Adrenal gland (tissue), 5 donors: ENCODE results near the gene RASL10B.

ENCODE experiments used
- POLR2A ChIP-seq, 2 donors: fragments of 450-650 bp; IDR thresholded peaks; one replicate each; pipeline ENCODE4 v1.6.1; 2017; ENCODE audit warnings: antibody characterized with exemption in 2 of 2, mild to moderate bottlenecking in 2 of 2, moderate library complexity in 1 of 2
- TF ChIP-seq, protein P1 (sequence below), 6 experiments: fragments of 450-650 bp in 4 of 6; fragments of 200-600 bp in 2 of 6; sonication (generic) in 1 of 6; IDR thresholded peaks; 1 replicate in 5 of 6; 2 replicates in 1 of 6; pipeline versions ENCODE4 v1.5.1 to v1.8.0; 2016 to 2021; ENCODE audit warnings: antibody characterized with exemption in 6 of 6, mild to moderate bottlenecking in 2 of 6, moderate library complexity in 1 of 6
- donor health status: DM: no; HTN: no; CAD: no.

DNA sequence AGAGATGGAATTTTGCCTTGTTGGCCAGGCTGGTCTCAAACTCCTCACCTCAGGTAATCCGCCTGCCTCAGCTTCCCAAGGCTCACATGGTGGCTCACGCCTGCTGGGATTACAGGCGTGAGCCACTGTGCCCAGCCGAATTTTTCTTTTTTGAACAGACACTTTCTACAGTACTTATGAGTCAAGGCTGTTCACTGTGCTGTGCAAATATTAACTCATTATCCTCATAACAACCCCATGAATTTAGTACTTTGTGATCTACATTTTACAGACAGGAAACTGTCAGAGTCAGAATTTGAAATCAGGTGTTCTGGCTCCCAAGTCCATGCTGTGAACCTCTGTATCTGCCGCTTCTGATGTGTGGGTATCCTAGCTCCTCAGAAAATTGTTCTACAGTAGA lies 25.7 kb upstream of the RASL10B start:
- TF ChIP-seq POLR2A (IDR thresholded peaks at IDR 0.05) = no peak
- TF ChIP-seq, protein P1, sequence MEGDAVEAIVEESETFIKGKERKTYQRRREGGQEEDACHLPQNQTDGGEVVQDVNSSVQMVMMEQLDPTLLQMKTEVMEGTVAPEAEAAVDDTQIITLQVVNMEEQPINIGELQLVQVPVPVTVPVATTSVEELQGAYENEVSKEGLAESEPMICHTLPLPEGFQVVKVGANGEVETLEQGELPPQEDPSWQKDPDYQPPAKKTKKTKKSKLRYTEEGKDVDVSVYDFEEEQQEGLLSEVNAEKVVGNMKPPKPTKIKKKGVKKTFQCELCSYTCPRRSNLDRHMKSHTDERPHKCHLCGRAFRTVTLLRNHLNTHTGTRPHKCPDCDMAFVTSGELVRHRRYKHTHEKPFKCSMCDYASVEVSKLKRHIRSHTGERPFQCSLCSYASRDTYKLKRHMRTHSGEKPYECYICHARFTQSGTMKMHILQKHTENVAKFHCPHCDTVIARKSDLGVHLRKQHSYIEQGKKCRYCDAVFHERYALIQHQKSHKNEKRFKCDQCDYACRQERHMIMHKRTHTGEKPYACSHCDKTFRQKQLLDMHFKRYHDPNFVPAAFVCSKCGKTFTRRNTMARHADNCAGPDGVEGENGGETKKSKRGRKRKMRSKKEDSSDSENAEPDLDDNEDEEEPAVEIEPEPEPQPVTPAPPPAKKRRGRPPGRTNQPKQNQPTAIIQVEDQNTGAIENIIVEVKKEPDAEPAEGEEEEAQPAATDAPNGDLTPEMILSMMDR (IDR thresholded peaks at IDR 0.05) = no peak
